ENCODE measurements around the gene PTGER1. TPM values are rescaled to one million over a fixed set of nuclear protein-coding genes. Genes with fewer than 3 reads are reported as not detected.
A peak's percentile ranks its signal among the peaks of the same experiment; 100 is the strongest.

Gene PTGER1
- total RNA-seq, 1 experiment from 2014 or later, result 0.20 TPM

- Histone ChIP-seq H3K27me3 (replicated peaks; ENCODE audit: control insufficient read depth, insufficient read depth, low read length) (no peaks in the 10 kb centered on the region), H3K4me3 (ENCODE audit: low read depth, low read length) (peak overlapping the region; percentile 56), H3K36me3 (ENCODE audit: control insufficient read depth, insufficient read depth, low read length) (no peaks in the 10 kb centered on the region; the same call in 1 of the 2 replicates), H3K9me3 (no peaks in the 10 kb centered on the region), H3K4me1 (peaks cover 18% of the 10 kb centered on the region)
- intact Hi-C loops (cut with micrococcal nuclease; ENCODE audit: unreplicated experiment), result no loop called here
- DNase-seq, result no peak
- ChIA-PET POLR2A (no interaction called here), CTCF (interaction anchor here (0.7 kb wide), 1 partner anchor 39 kb away, joined by 5 read pairs; no protein-coding TSS in a partner anchor)
- Mint-ChIP-seq H3K9me3 (ENCODE audit: unreplicated experiment) (no peaks in the 10 kb centered on the region), H3K4me1 (ENCODE audit: low read depth, unreplicated experiment) (peaks cover 17% of the 10 kb centered on the region), H3K27ac (ENCODE audit: unreplicated experiment) (peak overlapping the region; percentile 53), H3K27me3 (ENCODE audit: insufficient read depth, unreplicated experiment) (no peaks in the 10 kb centered on the region), H3K36me3 (ENCODE audit: insufficient read depth, unreplicated experiment) (peaks cover 1% of the 10 kb centered on the region), H3K4me3 (ENCODE audit: unreplicated experiment) (peak overlapping the region; percentile 60)
- no TSS peak for BruUV-seq (replicated peaks)
- TF ChIP-seq, protein P1, sequence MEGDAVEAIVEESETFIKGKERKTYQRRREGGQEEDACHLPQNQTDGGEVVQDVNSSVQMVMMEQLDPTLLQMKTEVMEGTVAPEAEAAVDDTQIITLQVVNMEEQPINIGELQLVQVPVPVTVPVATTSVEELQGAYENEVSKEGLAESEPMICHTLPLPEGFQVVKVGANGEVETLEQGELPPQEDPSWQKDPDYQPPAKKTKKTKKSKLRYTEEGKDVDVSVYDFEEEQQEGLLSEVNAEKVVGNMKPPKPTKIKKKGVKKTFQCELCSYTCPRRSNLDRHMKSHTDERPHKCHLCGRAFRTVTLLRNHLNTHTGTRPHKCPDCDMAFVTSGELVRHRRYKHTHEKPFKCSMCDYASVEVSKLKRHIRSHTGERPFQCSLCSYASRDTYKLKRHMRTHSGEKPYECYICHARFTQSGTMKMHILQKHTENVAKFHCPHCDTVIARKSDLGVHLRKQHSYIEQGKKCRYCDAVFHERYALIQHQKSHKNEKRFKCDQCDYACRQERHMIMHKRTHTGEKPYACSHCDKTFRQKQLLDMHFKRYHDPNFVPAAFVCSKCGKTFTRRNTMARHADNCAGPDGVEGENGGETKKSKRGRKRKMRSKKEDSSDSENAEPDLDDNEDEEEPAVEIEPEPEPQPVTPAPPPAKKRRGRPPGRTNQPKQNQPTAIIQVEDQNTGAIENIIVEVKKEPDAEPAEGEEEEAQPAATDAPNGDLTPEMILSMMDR (IDR thresholded peaks at IDR 0.05; ENCODE audit: insufficient read depth in 1 of 2, low read depth in 1 of 2, low read length in 1 of 2, severe bottlenecking in 1 of 2, unreplicated experiment in 1 of 2), result no peak
Measured at GRCh38 chr19:14433554-14434501, 41.3 kb downstream of the PTGER1 start.

- TF ChIP-seq, protein P1 (IDR thresholded peaks at IDR 0.05; ENCODE audit: insufficient read depth in 1 of 2, low read depth in 1 of 2, low read length in 1 of 2, severe bottlenecking in 1 of 2, unreplicated experiment in 1 of 2), result peak in 1 of 2 experiments; percentile 12
- Mint-ChIP-seq H3K27me3 (ENCODE audit: insufficient read depth, unreplicated experiment) (no peaks in the 10 kb centered on the region), H3K4me1 (ENCODE audit: low read depth, unreplicated experiment) (peaks cover 17% of the 10 kb centered on the region), H3K9me3 (ENCODE audit: unreplicated experiment) (no peaks in the 10 kb centered on the region), H3K4me3 (ENCODE audit: unreplicated experiment) (peak within 1 kb of the TSS; percentile 60), H3K27ac (ENCODE audit: unreplicated experiment) (peak within 1 kb of the TSS; percentile 53), H3K36me3 (ENCODE audit: insufficient read depth, unreplicated experiment) (no peaks in the 10 kb centered on the region)
- H3K9me3 ChIP-seq, result no peaks in the 10 kb centered on the region
- H3K27me3 ChIP-seq (replicated peaks; ENCODE audit: control insufficient read depth, insufficient read depth, low read length), result no peaks in the 10 kb centered on the region
- peak; percentile 52 to 78 for DNase-seq
- ChIA-PET CTCF (interaction anchor here (0.7 to 1.0 kb wide), 3 partner anchors 27 to 296 kb away, joined by 5 read pairs; partner anchors contain the start of gene ASF1B), POLR2A (no interaction called here)
- no TSS peak for BruUV-seq (replicated peaks)
- H3K4me1 ChIP-seq, result peaks cover 18% of the 10 kb centered on the region
- no peaks in the 10 kb centered on the region; the same call in 1 of the 2 replicates for H3K36me3 ChIP-seq (ENCODE audit: control insufficient read depth, insufficient read depth, low read length)
- H3K4me3 ChIP-seq (ENCODE audit: low read depth, low read length), result peak within 1 kb of the TSS; percentile 56
- intact Hi-C loops (cut with micrococcal nuclease; ENCODE audit: unreplicated experiment), result no loop called here
Measured at GRCh38 chr19:14432791-14433553, 42.2 kb downstream of the PTGER1 start, which contains the start of gene PKN1. TSS of gene PKN1 (plus strand) at chr19:14433306. CDS start at chr19:14433522, 216 bp downstream.

GRCh38 chr19:14430712-14431111 lies 44.4 kb downstream of the PTGER1 start:
- no TSS peak for BruUV-seq (replicated peaks)
- ChIA-PET POLR2A (no interaction called here), CTCF (no interaction called here)
- Mint-ChIP-seq H3K27me3 (ENCODE audit: insufficient read depth, unreplicated experiment) (no peaks in the 10 kb centered on the region), H3K4me1 (ENCODE audit: low read depth, unreplicated experiment) (peaks cover 20% of the 10 kb centered on the region), H3K36me3 (ENCODE audit: insufficient read depth, unreplicated experiment) (no peaks in the 10 kb centered on the region), H3K4me3 (ENCODE audit: unreplicated experiment) (peak overlapping the region; percentile 44), H3K9me3 (ENCODE audit: unreplicated experiment) (no peaks in the 10 kb centered on the region), H3K27ac (ENCODE audit: unreplicated experiment) (no peak overlapping the region)
- intact Hi-C loops (cut with micrococcal nuclease; ENCODE audit: unreplicated experiment), result no loop called here
- Histone ChIP-seq H3K4me3 (ENCODE audit: low read depth, low read length) (no peak overlapping the region), H3K4me1 (peaks cover 18% of the 10 kb centered on the region), H3K27me3 (replicated peaks; ENCODE audit: control insufficient read depth, insufficient read depth, low read length) (no peaks in the 10 kb centered on the region), H3K9me3 (no peaks in the 10 kb centered on the region), H3K36me3 (ENCODE audit: control insufficient read depth, insufficient read depth, low read length) (no peaks in the 10 kb centered on the region)
- DNase-seq, result no peak
- TF ChIP-seq, protein P1 (IDR thresholded peaks at IDR 0.05; ENCODE audit: insufficient read depth in 1 of 2, low read depth in 1 of 2, low read length in 1 of 2, severe bottlenecking in 1 of 2, unreplicated experiment in 1 of 2), result no peak

All from Caco-2 (cell line).